HG03280 (cell line): ENCODE measurements around the gene BRWD1.

Experiments
- ATAC-seq: cut with Tn5 transposase; IDR thresholded peaks from one replicate; pipeline ENCODE4 v1.9.1; 2021; ENCODE audit warnings: mild to moderate bottlenecking, moderate library complexity; ENCODE audit not compliant: unreplicated experiment

BRWD1 gene

GRCh38 chr21:39313571-39314142 is at the start of gene BRWD1:
BRWD1 (minus strand) TSS chr21:39313632; CDS start chr21:39313491, 141 bp downstream.
- ATAC-seq: peak; percentile 49

- no peak for ATAC-seq
Measured at GRCh38 chr21:39362733-39363132, 49.3 kb upstream of the BRWD1 start.

GRCh38 chr21:39359382-39359781 is 46.0 kb upstream of the BRWD1 start:
- ATAC-seq: no peak

GRCh38 chr21:39353295-39353694 is 39.9 kb upstream of the BRWD1 start:
- ATAC-seq: no peak

- no peak for ATAC-seq
Measured at GRCh38 chr21:39350094-39351005, 36.9 kb upstream of the BRWD1 start.

- ATAC-seq: peak; percentile 85
Measured at GRCh38 chr21:39349211-39350093, 36.0 kb upstream of the BRWD1 start.

GRCh38 chr21:39348355-39349210 is 35.2 kb upstream of the BRWD1 start, which contains the start of gene HMGN1:
HMGN1 (minus strand) TSS chr21:39349088; CDS start chr21:39348917, 171 bp downstream.
- peak; percentile 61 for ATAC-seq

- ATAC-seq: no peak
Measured at GRCh38 chr21:39348040-39348354, 34.6 kb upstream of the BRWD1 start.

GRCh38 chr21:39347537-39347936 is 34.1 kb upstream of the BRWD1 start:
- ATAC-seq: no peak

GRCh38 chr21:39346671-39347331 is 33.4 kb upstream of the BRWD1 start:
- no peak for ATAC-seq

- ATAC-seq: no peak
Measured at GRCh38 chr21:39346206-39346605, 32.8 kb upstream of the BRWD1 start.

GRCh38 chr21:39345440-39345839 is 32.0 kb upstream of the BRWD1 start:
- ATAC-seq: no peak

GRCh38 chr21:39344848-39345247 is 31.4 kb upstream of the BRWD1 start:
- ATAC-seq: no peak

- ATAC-seq: no peak
Measured at GRCh38 chr21:39341249-39341923, 28.0 kb upstream of the BRWD1 start.

- no peak for ATAC-seq
Measured at GRCh38 chr21:39340687-39341086, 27.3 kb upstream of the BRWD1 start.

GRCh38 chr21:39339231-39339630 is 25.8 kb upstream of the BRWD1 start:
- ATAC-seq: no peak

- ATAC-seq: no peak
Measured at GRCh38 chr21:39336457-39337008, 23.1 kb upstream of the BRWD1 start.

GRCh38 chr21:39334611-39335010 is 21.2 kb upstream of the BRWD1 start:
- ATAC-seq: no peak

GRCh38 chr21:39332175-39332574 is 18.7 kb upstream of the BRWD1 start:
- no peak for ATAC-seq
